NCI-H345 (cell line): Measurements from ENCODE around the gene ROR1.

Experiments used
- DNase-seq: peaks from one replicate; lab custom pipeline; 2025; lab: John Stamatoyannopoulos, UW

The ROR1 gene

GRCh38 chr1:63975481-63975880 lies 201.7 kb downstream of the ROR1 start:
- DNase-seq, result no peak

- no peak for DNase-seq
Observed at GRCh38 chr1:63976006-63976405, 202.2 kb downstream of the ROR1 start.

GRCh38 chr1:63977466-63977865 lies 203.6 kb downstream of the ROR1 start:
- DNase-seq, result no peak

GRCh38 chr1:63980740-63981407 lies 207.1 kb downstream of the ROR1 start:
- peak; percentile 80 for DNase-seq

GRCh38 chr1:63981408-63981773 lies 207.6 kb downstream of the ROR1 start:
- no peak for DNase-seq

- no peak for DNase-seq
Observed at GRCh38 chr1:63982201-63982600, 208.4 kb downstream of the ROR1 start.

- no peak for DNase-seq
Observed at GRCh38 chr1:63983391-63984256, 209.8 kb downstream of the ROR1 start.

GRCh38 chr1:63984257-63984929 lies 210.6 kb downstream of the ROR1 start:
- no peak for DNase-seq

- DNase-seq, result no peak
Observed at GRCh38 chr1:63984930-63985290, 211.1 kb downstream of the ROR1 start.

GRCh38 chr1:63987014-63987627 lies 213.3 kb downstream of the ROR1 start:
- DNase-seq, result no peak

GRCh38 chr1:63987628-63988024 lies 213.8 kb downstream of the ROR1 start:
- no peak for DNase-seq

- DNase-seq, result no peak
Observed at GRCh38 chr1:63988941-63989340, 215.1 kb downstream of the ROR1 start.

- DNase-seq, result peak; percentile 8
Observed at GRCh38 chr1:63991685-63992084, 217.9 kb downstream of the ROR1 start.

GRCh38 chr1:64000021-64000420 lies 226.2 kb downstream of the ROR1 start:
- DNase-seq, result no peak

- no peak for DNase-seq
Observed at GRCh38 chr1:64001038-64001437, 227.2 kb downstream of the ROR1 start.

- no peak for DNase-seq
Observed at GRCh38 chr1:64004451-64005025, 230.7 kb downstream of the ROR1 start.

GRCh38 chr1:64005801-64006200 lies 232.0 kb downstream of the ROR1 start:
- DNase-seq, result no peak

GRCh38 chr1:64006276-64007051 lies 232.6 kb downstream of the ROR1 start:
- peak; percentile 47 for DNase-seq

GRCh38 chr1:64010316-64010715 lies 236.5 kb downstream of the ROR1 start:
- no peak for DNase-seq

GRCh38 chr1:64013395-64013794 lies 239.6 kb downstream of the ROR1 start:
- no peak for DNase-seq

GRCh38 chr1:64019818-64020217 lies 246.0 kb downstream of the ROR1 start:
- no peak for DNase-seq
